Measurements from ENCODE around the gene TRIM43B.
"Not testable (repeated sequence)": the region's sequence is repeated elsewhere in the genome, so short reads cannot be mapped to it uniquely, and the experiment has no call there.

Gene TRIM43B

DNA sequence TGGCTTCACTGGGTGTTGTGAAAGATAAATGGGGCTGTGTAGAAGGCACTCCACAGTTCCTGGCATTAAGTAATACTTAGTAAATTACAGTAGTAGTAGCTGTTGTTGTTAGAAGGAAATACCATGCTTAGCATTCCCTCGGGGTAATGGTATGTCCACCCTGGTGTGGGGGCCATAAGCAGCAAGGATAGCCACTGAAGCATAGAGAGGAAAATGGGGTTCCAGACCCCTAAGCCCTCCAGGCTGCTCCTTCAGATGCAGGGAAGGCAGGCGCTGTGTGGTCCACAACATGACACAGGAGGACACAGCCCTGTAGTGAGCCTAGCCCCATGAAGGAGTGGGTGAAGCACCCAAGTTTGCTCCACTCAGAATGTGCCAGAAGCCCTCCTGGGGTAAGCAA lies 50.6 kb downstream of the TRIM43B start:
- not testable (repeated sequence) for DNase-seq (ENCODE audit: low read depth in 3 of 3)

DNA sequence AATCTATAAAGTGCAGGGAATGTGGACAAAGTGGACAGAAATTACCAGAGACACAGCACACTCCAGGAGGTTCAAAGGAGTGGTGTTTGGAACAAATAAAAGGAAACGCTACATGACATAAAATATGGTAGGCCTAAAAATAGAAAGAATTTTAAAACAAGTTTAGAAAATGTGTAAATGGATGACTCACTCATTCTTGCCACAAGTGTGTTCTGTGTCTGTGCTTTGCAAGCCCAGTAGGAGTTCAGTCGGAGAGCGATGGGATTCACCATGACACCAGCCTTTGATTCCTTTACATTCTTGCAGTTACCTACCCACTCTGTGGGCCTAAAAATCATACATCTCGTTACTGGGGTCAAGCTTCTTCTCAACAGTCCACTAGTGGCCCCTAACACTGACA lies 51.2 kb downstream of the TRIM43B start:
- not testable (repeated sequence) for DNase-seq (ENCODE audit: low read depth in 3 of 3)

DNA sequence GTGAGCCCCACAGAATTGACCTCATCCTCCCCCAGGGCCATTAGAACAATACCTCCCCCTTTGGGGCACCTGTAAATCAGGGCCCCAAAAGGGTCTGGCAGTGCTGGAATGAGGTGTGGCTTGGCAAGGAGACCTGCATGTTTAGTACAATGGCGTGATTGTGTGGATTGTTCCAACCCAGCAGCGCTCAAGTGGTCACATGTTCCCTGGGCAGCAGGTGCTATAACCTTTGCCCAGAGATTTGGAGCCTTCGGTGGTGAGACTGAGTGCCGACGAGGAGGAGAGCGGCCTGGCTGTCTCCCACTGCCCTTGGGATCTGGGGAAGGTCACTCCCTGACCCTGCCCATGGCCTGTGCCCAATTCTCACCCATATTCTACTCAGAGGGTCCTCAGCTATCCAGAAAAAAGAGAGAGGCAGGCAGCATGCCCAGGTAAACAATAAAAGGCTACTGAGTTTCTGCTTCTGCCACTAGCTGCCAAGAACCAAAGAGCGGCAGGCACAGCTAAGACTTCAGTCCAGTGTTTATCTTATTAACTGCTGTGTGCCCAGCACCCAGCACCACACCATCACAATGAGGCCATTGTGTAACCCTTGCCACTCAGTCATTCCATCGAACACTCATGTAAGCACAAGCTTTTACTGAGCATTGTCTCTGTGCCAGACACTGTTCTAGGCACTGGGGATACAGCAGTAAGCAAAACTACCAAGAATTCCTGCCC lies 54.6 kb downstream of the TRIM43B start:
- not testable (repeated sequence) for DNase-seq (ENCODE audit: low read depth in 3 of 3)

DNA sequence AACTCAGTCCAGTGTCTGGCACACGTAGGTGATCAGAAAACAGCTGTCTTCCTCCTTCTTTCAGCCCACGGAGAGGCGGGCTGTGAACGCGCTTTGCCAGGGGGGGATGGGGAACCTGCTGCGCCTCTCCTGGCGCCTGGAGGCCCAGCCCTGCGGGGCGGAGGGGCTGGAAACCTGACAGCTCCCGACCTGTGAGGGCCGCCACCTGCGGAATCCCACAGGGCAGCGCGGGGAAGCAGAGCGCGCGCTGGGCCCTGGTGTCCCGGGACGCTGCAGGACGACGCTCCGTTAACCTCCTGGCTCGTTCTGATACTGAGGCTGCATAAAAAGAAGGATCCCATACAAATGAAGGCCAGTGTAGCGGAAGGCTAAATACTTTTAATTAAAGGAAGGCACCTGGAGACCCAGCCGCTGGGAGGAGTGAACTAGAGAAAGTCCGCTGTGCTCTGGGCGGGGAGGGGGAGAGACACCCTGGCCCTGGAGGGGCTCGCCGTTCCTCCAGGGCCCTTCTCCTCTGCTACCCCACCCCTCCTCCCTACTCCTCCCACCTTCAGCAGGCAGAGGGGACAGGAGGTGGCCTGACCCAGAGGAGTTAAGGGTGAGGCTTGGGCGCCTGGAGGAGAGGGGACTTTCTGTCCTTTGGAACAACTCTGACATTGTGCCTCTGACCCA lies 57.2 kb downstream of the TRIM43B start:
- DNase-seq (ENCODE audit: low read depth in 3 of 3), result not testable (repeated sequence)
